Naive thymus-derived CD8-positive, alpha-beta T cell (primary cell): Measurements from ENCODE around the gene JPT1. TPM values are rescaled to one million over a fixed set of nuclear protein-coding genes. Genes with fewer than 3 reads are reported as not detected.
A peak's percentile ranks its signal among the peaks of the same experiment; 100 is the strongest.

Experiments used
- ATAC-seq, 2 donors: fragments of 150-1000 bp; cut with Tn5 transposase in 1 of 2; sonication (Bioruptor Pico), chemical (Tn5 transposase) in 1 of 2; 1 replicate in 1 of 2; 2 replicates in 1 of 2; pipeline ENCODE4 v1.10.0; 2021; ENCODE audit warnings: mild to moderate bottlenecking in 2 of 2, moderate library complexity in 2 of 2
- POLR2A ChIA-PET: fragments of 350-600 bp; sonication (Branson Sonifier 250); formaldehyde crosslinking; loops from one replicate; lab custom pipeline; 2021; ENCODE audit warnings: antibody characterized with exemption; lab: Charles Lee
- DNase-seq, 10 donors: peaks; one replicate each; pipeline versions ENCODE4 v3.0.0 to v3.0.0-alpha.2; 2020 to 2022
- H3K27ac Mint-ChIP-seq, 10 donors: one replicate each; pipeline ENCODE4 v1.8.0; 2020 to 2022; ENCODE audit warnings: mild to moderate bottlenecking in 10 of 10, mixed read lengths in 10 of 10, moderate library complexity in 4 of 10, inconsistent platforms in 1 of 10
- H3K27me3 Mint-ChIP-seq, 5 donors: one replicate each; pipeline ENCODE4 v1.8.0; 2021 to 2022; ENCODE audit warnings: mixed read lengths in 5 of 5
- H3K36me3 Mint-ChIP-seq, 3 donors: one replicate each; pipeline ENCODE4 v1.8.0; 2020 to 2022; ENCODE audit warnings: mixed read lengths in 3 of 3, mild to moderate bottlenecking in 2 of 3, inconsistent platforms in 1 of 3
- H3K4me1 Mint-ChIP-seq, 4 donors: one replicate each; pipeline ENCODE4 v1.8.0; 2021 to 2022; ENCODE audit warnings: mixed read lengths in 4 of 4
- H3K4me3 Mint-ChIP-seq, 10 donors: one replicate each; pipeline ENCODE4 v1.8.0; 2020 to 2022; ENCODE audit warnings: mild to moderate bottlenecking in 10 of 10, mixed read lengths in 10 of 10, moderate library complexity in 6 of 10, inconsistent platforms in 1 of 10
- H3K9me3 Mint-ChIP-seq, 9 donors: one replicate each; pipeline ENCODE4 v1.8.0; 2020 to 2022; ENCODE audit warnings: mixed read lengths in 9 of 9, mild to moderate bottlenecking in 3 of 9, inconsistent platforms in 1 of 9, moderate library complexity in 1 of 9
- polyA plus RNA-seq, 3 donors: library from polyadenylated mRNA; unstranded; fragments of 300-500 nt; fragmentation: Illumina TruSeq; gene quantifications; one replicate each; pipeline ENCODE4 v1.2.3, GENCODE V29; 2021
- total RNA-seq, 8 experiments: library from RNA in 2 of 8; stranded (reverse) in 2 of 8; gene quantifications; one replicate each; pipeline ENCODE4 v1.2.3 and lab custom pipeline; 2021 to 2026

JPT1 gene, protein sequence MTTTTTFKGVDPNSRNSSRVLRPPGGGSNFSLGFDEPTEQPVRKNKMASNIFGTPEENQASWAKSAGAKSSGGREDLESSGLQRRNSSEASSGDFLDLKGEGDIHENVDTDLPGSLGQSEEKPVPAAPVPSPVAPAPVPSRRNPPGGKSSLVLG
- total RNA-seq (10 to 100 TPM; 25.6 to 27.0 TPM), polyA plus RNA-seq (10 to 100 TPM; 68.6 to 76.6 (median 70.7) TPM), total RNA-seq (lab: John Stamatoyannopoulos, UW) (15.7 to 53.8 (median 20.7) reads per million in 6 experiments)

DNA sequence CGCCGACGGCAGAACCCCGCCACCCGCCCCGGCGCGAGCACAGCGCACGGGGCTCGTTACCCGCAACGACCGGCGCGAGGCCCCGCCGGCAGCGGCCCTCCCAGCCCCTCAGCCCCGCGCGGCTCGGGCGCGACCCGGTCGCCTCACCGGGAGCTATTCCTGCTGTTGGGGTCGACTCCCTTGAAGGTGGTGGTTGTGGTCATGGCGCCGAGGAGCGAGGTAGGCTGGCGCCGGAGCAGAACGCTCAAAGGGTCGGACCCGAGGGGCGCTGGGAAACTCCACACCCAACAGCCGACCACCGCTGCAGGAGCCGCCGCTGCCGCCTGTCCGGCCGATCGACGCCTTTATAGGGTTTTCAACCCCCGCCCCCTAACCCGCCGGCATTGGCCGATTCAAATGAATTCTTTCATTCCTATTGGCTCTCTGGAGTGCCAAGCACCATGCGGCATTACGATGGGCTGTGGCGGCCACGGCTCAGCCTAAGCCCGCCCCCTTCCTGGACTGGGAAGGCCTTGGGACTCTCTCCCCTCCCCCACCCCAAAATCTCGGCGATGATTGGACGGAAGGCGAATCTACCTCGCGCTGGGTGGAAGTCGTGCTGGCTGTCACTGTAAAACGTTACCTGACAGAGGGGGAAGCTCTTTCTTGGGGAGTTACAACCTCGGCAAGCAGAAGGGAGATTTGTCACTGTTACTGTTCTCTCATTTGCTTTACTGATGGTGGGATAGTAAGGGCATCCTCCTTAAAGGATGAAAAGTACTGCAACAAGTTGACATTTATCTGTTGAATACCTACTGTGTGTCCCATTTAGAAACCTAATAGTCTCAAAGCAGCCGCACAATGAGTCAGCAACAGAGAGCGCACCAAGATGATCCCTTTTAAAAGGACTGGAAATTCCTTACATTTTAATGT lies at the start of gene JPT1:
Gene JPT1, minus strand, starts transcription at position 318 of the 912 bp plus-strand sequence. Its CDS starts 115 bp downstream, at position 203.
- H3K9me3 Mint-ChIP-seq: no peaks in the 10 kb centered on the region
- peaks cover 13 to 37% (median 33%) of the 10 kb centered on the region in 4 donors for H3K4me1 Mint-ChIP-seq
- H3K27ac Mint-ChIP-seq: peak within 1 kb of the TSS; percentile 79 to 97 (median 91)
- H3K4me3 Mint-ChIP-seq: peak within 1 kb of the TSS; percentile 90 to 94 (median 92)
- H3K27me3 Mint-ChIP-seq: peaks cover 0 to 2% (median 0%) of the 10 kb centered on the region in 5 donors
- DNase-seq (peak; percentile 91 to 99 (median 96)), ATAC-seq (peak; percentile 97 to 98)
- POLR2A ChIA-PET: interaction anchor here (0.5 to 2.4 kb wide), 17 partner anchors 11 to 135 kb away, joined by 3 to 19 read pairs (median 4); partner anchors contain the start of genes GGA3, MIF4GD, MRPS7 and NT5C
- no peaks in the 10 kb centered on the region for H3K36me3 Mint-ChIP-seq

DNA sequence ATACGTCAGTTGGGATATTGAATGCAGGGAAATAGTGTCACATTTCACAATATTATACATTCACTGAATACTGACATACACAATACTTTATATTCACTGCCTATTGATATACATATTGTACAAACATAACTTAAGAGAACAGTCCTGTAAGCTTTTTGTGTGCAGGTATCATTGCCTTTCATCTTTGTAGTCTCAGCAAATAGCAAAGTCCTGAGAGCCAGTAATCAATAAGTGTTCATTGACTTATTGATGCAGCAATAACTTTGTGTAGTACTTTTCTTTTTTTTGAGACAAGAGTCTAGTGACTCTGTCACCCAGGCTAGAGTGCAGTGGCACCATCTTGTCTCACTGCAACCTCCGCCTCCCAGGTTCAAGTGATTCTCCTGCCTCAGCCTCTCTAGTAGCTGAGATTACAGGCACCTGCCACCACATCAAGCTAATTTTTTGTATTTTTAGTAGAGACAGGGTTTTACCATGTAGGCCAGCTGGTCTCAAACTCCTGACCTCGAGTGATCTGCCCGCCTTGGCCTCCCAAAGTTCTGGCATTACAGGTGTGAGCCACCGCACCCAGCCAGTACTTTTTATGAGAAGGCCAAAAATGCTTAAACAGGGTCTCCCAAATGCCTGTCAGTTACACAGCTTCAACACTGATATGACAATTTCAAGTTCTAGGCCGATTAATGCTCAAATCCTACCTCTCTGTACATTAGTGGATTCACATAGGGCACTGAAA lies 45.7 kb upstream of the JPT1 start:
- POLR2A ChIA-PET: interaction anchor here (2.3 kb wide), 1 partner anchor 88 kb away, joined by 8 read pairs; no protein-coding TSS in a partner anchor
- Mint-ChIP-seq H3K4me1 (peaks cover 1 to 13% (median 8%) of the 10 kb centered on the region in 4 donors), H3K27me3 (no peaks in the 10 kb centered on the region), H3K4me3 (no peak overlapping the region), H3K36me3 (no peaks in the 10 kb centered on the region), H3K27ac (no peak overlapping the region), H3K9me3 (no peaks in the 10 kb centered on the region)
- no peak for ATAC-seq
- DNase-seq: no peak

- Mint-ChIP-seq H3K27ac (no peak overlapping the region), H3K27me3 (no peaks in the 10 kb centered on the region), H3K4me3 (no peak overlapping the region), H3K4me1 (no peaks in the 10 kb centered on the region), H3K9me3 (no peaks in the 10 kb centered on the region), H3K36me3 (no peaks in the 10 kb centered on the region)
- ATAC-seq (no peak), DNase-seq (no peak)
- POLR2A ChIA-PET: no interaction called here
These were observed 40.6 kb upstream of the JPT1 start for GRCh38 chr17:75194879-75195278.

- Mint-ChIP-seq H3K4me1 (peaks cover 0 to 7% (median 4%) of the 10 kb centered on the region in 4 donors), H3K9me3 (no peaks in the 10 kb centered on the region), H3K27ac (peak overlapping the region in 1 of 10 donors; percentile 48), H3K36me3 (no peaks in the 10 kb centered on the region), H3K27me3 (no peaks in the 10 kb centered on the region), H3K4me3 (no peak overlapping the region)
- POLR2A ChIA-PET: no interaction called here
- DNase-seq: no peak
- no peak for ATAC-seq
These were observed 37.3 kb upstream of the JPT1 start for GRCh38 chr17:75191584-75191983.

DNA sequence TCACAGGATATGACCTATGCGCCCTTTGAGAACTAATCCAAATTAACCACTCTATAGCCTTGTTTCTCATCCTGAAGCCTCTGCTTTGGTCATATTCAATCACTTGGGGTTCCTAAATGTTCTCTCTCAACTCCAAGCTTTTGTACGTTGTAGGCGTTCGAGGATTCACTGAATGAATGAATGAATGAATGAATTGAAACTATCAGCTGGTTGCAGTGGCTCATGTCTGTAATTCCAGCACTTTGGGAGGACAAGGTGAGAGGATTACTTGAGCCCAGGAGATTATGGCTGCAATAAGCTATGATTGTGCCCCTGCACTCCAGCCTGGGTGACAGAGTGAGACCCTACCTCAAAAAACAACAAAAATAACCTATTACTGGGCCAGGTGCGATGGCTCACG lies 34.3 kb upstream of the JPT1 start:
- no peaks in the 10 kb centered on the region for H3K36me3 Mint-ChIP-seq
- no peak for ATAC-seq

DNA sequence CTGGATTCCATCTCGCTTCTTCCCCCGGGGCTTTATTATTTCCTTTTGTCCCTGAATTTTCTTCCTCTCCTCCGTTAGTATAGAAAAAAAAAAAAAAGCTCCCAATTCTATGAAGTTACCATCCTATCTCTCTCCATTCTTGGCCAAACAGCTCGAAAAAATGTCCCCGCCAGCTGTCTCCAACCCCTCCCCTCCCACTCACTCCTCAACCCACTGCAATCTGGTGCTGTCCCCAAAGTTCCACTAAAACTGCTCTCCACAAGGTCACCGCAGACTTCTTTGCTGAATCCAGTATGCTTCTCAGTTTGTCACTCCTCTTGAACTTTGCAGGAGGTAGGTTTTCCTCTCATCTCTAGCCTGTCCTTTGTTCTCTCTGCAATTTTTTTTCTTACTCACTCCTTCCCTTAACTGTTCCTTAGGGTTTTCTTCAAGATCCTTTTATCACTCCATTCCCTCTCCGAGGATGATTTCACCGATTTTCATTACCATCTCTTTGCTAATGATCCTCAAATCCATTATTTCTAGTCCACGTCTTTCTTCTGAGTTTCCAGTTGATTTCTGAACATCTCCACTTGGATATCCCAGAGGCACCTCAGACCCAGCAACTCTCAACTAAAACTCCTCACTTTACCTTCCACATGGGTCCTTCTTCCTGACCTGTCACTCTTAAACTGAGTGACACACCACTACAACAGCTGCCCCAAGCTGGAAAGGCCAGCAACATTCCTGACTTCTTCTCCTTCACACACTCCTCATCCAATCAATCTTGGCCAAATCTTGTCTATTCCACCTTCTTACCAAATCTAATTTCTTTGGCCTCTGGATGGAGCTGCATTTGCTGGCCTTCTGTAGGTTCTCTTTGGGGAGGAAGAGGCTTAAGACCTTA lies 29.9 kb upstream of the JPT1 start:
- Mint-ChIP-seq H3K9me3 (no peaks in the 10 kb centered on the region), H3K36me3 (peaks cover 0 to 18% (median 0%) of the 10 kb centered on the region in 3 donors), H3K27ac (peak overlapping the region; percentile 89 to 99 (median 97)), H3K4me3 (peak overlapping the region; percentile 54 to 92 (median 88)), H3K4me1 (peaks cover 15 to 43% (median 37%) of the 10 kb centered on the region in 4 donors), H3K27me3 (no peaks in the 10 kb centered on the region)
- ATAC-seq (no peak), DNase-seq (no peak)
- POLR2A ChIA-PET: interaction anchor here (0.5 to 2.6 kb wide), 17 partner anchors 12 to 149 kb away, joined by 3 to 16 read pairs (median 5); partner anchors contain the start of genes GGA3, JPT1, KCTD2 and MRPS7

More for the DNA sequence above, 34.3 kb upstream of the JPT1 start:
- Mint-ChIP-seq H3K4me1 (peaks cover 8 to 19% (median 14%) of the 10 kb centered on the region in 4 donors), H3K9me3 (no peaks in the 10 kb centered on the region), H3K27me3 (no peaks in the 10 kb centered on the region), H3K27ac (no peak overlapping the region), H3K4me3 (no peak overlapping the region)
- no peak for DNase-seq
- POLR2A ChIA-PET: interaction anchor here (0.6 to 1.2 kb wide), 3 partner anchors 56 to 86 kb away, joined by 3 to 5 read pairs (median 3); partner anchors contain the start of gene ARMC7

DNA sequence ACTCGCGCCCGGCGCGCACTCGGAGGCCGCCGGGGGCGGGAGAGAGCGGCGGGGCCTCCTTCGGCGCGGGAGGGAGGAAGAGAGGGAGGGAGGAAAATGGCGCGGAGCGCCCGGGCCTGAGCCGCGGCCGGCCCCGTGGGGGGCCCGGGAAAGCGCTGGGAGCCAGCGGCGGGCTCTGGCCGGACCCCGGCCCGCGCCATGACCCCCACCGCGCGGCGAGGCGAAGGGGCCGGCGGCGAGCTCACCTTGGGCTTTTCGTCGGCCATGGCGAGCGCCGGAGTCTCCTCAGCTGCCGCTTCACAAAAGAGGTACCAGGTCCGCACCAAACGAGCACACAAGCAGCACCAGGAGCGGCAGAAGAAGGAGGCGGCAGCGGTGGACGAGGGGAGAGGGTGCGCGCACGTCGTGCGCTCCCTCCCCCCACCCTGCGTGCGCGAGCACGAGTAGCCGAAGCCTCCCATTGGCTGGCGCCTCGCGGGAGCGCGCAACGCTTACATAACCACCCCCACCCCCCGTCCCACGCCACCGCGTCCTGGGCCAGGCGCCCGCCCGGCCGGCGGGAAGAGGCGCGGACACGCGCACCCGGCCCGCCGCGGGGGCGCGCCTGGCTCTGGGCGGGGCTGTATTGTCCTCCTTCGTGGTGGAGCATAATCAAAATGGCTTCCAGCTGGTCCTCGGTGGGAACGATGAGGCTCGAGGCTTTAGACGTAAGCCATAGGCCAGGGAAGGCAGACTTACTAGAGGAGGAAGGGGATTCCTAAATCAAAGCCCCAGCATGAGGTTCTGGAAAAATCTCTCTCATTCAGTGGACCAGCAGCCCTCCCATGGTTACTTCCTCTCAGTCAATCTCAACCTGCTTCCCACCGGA lies 28.5 kb upstream of the JPT1 start, which contains the start of gene SUMO2:
Gene SUMO2, minus strand, starts transcription at position 391 of the 868 bp plus-strand sequence. Its CDS starts 125 bp downstream, at position 266.
- Mint-ChIP-seq H3K4me3 (peak within 1 kb of the TSS; percentile 88 to 97 (median 92)), H3K27ac (peak within 1 kb of the TSS; percentile 89 to 99 (median 98)), H3K4me1 (peaks cover 15 to 53% (median 39%) of the 10 kb centered on the region in 4 donors), H3K9me3 (no peaks in the 10 kb centered on the region), H3K27me3 (no peaks in the 10 kb centered on the region), H3K36me3 (peaks cover 0 to 31% (median 0%) of the 10 kb centered on the region in 3 donors)
- POLR2A ChIA-PET: interaction anchor here (0.5 to 2.6 kb wide), 23 partner anchors 10 to 603 kb away, joined by 3 to 16 read pairs (median 4); partner anchors contain the start of genes ARMC7, GGA3, GRB2 and JPT1
- DNase-seq (peak; percentile 91 to 96 (median 94)), ATAC-seq (peak; percentile 80 to 84)

DNA sequence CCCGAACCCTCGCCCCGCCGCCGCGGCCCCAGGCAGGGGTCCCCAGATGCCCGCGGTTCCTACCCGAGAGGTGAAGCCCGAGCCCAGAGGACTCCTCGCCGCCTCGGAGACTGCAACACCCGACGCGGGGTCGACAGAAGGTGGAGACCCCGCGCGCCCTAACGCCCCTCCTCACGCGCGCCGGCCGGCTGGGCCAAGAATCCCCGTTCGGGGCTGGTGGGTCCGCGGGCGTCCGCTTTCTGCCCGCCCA lies 27.9 kb upstream of the JPT1 start:
- peak overlapping the region; percentile 87 to 97 (median 92) for H3K4me3 Mint-ChIP-seq
- POLR2A ChIA-PET: interaction anchor here (1.0 to 2.6 kb wide), 11 partner anchors 23 to 334 kb away, joined by 3 to 16 read pairs (median 6); partner anchors contain the start of genes ARMC7, GGA3, MIF4GD and MRPL58
- no peaks in the 10 kb centered on the region for H3K27me3 Mint-ChIP-seq
- peaks cover 0 to 35% (median 0%) of the 10 kb centered on the region in 3 donors for H3K36me3 Mint-ChIP-seq
- peak overlapping the region; percentile 71 to 98 (median 90) for H3K27ac Mint-ChIP-seq
- DNase-seq (no peak), ATAC-seq (peak in 1 of 2 donors; percentile 5)
- no peaks in the 10 kb centered on the region for H3K9me3 Mint-ChIP-seq
- H3K4me1 Mint-ChIP-seq: peaks cover 15 to 53% (median 40%) of the 10 kb centered on the region in 4 donors

DNA sequence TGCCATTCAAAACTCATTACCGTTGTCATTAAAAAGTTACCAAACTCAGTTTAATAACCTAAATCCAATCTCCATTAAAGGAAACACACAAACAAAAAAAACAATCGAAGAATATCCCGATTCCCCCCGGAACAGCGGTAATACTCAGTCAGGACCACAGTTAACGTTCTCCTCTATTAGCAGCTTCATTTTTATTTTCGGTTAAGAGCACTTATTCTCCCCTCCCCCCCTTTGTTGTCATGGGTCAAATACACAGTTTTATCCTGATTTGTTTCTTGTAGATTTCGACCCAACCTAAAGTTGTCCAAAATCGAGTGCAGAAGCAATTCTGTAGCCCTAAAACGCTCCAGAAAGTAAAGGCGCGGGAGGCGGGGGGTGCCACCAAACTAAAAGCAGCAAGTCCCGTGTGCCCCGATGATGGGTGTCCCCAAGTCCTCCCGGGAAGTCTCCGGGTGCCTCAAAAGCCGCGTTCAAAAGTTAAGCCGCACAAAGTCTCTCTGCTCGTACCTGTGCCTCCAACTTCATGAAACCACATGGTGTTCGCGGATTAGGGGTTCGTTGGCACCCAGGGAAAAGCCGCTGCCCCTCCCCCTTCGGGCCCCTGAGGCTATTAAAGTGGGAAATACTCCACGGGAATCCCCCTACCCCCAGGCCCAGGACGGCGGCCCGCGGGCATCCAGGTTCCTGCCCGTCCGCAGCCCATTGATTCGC lies 27.5 kb upstream of the JPT1 start:
- ATAC-seq: peak; percentile 9 to 12
- Mint-ChIP-seq H3K4me1 (peaks cover 15 to 54% (median 42%) of the 10 kb centered on the region in 4 donors), H3K27ac (peak overlapping the region; percentile 71 to 98 (median 90)), H3K27me3 (no peaks in the 10 kb centered on the region), H3K36me3 (peaks cover 0 to 39% (median 0%) of the 10 kb centered on the region in 3 donors), H3K4me3 (peak overlapping the region; percentile 87 to 97 (median 92)), H3K9me3 (no peaks in the 10 kb centered on the region)
- POLR2A ChIA-PET: interaction anchor here (0.5 to 2.6 kb wide), 10 partner anchors 31 to 334 kb away, joined by 3 to 13 read pairs (median 5); partner anchors contain the start of genes ARMC7, GGA3, MIF4GD and MRPL58
- DNase-seq: peak in 8 of 10 donors; percentile 26 to 50 (median 38)

DNA sequence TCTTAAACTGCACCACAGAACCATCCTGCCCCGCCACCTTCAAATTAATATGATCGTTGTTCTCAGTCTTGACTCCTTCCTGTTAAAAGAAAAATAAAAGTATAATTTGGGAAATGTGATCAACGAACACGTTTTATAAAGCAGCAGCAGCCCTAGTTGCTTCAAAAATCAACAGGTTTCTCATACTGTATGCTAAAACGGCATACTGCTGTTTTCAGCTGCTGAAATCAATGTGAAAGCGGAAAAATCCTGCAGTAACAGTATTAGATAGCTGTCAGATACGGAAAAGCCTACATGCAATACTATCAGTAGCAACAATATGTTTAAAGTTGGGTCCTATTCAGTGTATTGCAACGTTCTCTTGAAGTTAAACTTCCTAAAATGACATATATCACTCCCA lies 26.8 kb upstream of the JPT1 start:
- ATAC-seq: no peak
- no peaks in the 10 kb centered on the region for H3K27me3 Mint-ChIP-seq
- H3K27ac Mint-ChIP-seq: peak overlapping the region; percentile 71 to 98 (median 90)
- no peaks in the 10 kb centered on the region for H3K9me3 Mint-ChIP-seq
- DNase-seq: no peak
- peaks cover 0 to 45% (median 0%) of the 10 kb centered on the region in 3 donors for H3K36me3 Mint-ChIP-seq
- peak overlapping the region; percentile 87 to 97 (median 92) for H3K4me3 Mint-ChIP-seq
- H3K4me1 Mint-ChIP-seq: peaks cover 17 to 59% (median 44%) of the 10 kb centered on the region in 4 donors
- POLR2A ChIA-PET: interaction anchor here (0.5 to 2.0 kb wide), 6 partner anchors 27 to 165 kb away, joined by 3 to 11 read pairs (median 4); partner anchors contain the start of genes ARMC7, JPT1 and NT5C
